Measurements from ENCODE around the gene CA6. TPM values are rescaled to one million over a fixed set of nuclear protein-coding genes. Genes with fewer than 3 reads are reported as not detected.
"Not testable (repeated sequence)": the region's sequence is repeated elsewhere in the genome, so short reads cannot be mapped to it uniquely, and the experiment has no call there.

CA6 gene
- total RNA-seq, 2 donors from 2014 or later: not detected

GRCh38 chr1:9020305-9020704, 74.6 kb downstream of the CA6 start:
- no peak for ATAC-seq
- intact Hi-C loops (cut with DNase I): no loop called here
- no peak for DNase-seq

GRCh38 chr1:9022026-9022738, 76.5 kb downstream of the CA6 start:
- ATAC-seq; intact Hi-C loops (cut with DNase I); DNase-seq: not testable (repeated sequence)

- intact Hi-C loops (cut with DNase I): no loop called here
- ATAC-seq: no peak
- no peak for DNase-seq
Observed at GRCh38 chr1:9022773-9023172, 77.1 kb downstream of the CA6 start.

Other genes with a start within 250 kb of the CA6 start
- 100 to 1,000 TPM; 128 to 162 TPM for gene RERE, start 128.2 kb upstream of the CA6 start, total RNA-seq
- gene ENO1, start 67.2 kb upstream of the CA6 start, total RNA-seq: 100 to 1,000 TPM; 242 to 476 TPM
- not detected for gene SLC2A7, start 80.6 kb downstream of the CA6 start, total RNA-seq
- gene SLC2A5, start 123.8 kb downstream of the CA6 start, total RNA-seq: 1 to 10 TPM; 2.0 to 3.8 TPM
- 10 to 100 TPM; 18.8 to 40.6 TPM for gene GPR157, start 183.2 kb downstream of the CA6 start, total RNA-seq

Measured in left cardiac atrium (tissue), 4 donors.